Sigmoid colon (tissue), 4 donors: ENCODE measurements around the gene FSTL4.

ENCODE experiments used
- CTCF ChIP-seq, 4 experiments: fragments of 450-650 bp in 3 of 4; fragments of 200-600 bp in 1 of 4; IDR thresholded peaks; one replicate each; pipeline ENCODE4 v1.5.1; 2016 to 2019; ENCODE audit warnings: antibody characterized with exemption in 4 of 4, mild to moderate bottlenecking in 3 of 4, moderate library complexity in 2 of 4
- EP300 ChIP-seq, 4 donors: sonication (generic); formaldehyde crosslinking; IDR thresholded peaks; one replicate each; pipeline ENCODE4 v1.6.1; 2017; ENCODE audit warnings: antibody characterized with exemption in 4 of 4
- POLR2A ChIP-seq, 2 donors: fragments of 450-650 bp; IDR thresholded peaks; one replicate each; pipeline ENCODE4 v1.6.1; 2016; ENCODE audit warnings: antibody characterized with exemption in 2 of 2, mild to moderate bottlenecking in 2 of 2, moderate library complexity in 2 of 2
- POLR2AphosphoS5 ChIP-seq, 4 donors: sonication (generic); formaldehyde crosslinking; IDR thresholded peaks; one replicate each; pipeline ENCODE4 v1.6.1; 2017; ENCODE audit warnings: antibody characterized with exemption in 4 of 4

DNA sequence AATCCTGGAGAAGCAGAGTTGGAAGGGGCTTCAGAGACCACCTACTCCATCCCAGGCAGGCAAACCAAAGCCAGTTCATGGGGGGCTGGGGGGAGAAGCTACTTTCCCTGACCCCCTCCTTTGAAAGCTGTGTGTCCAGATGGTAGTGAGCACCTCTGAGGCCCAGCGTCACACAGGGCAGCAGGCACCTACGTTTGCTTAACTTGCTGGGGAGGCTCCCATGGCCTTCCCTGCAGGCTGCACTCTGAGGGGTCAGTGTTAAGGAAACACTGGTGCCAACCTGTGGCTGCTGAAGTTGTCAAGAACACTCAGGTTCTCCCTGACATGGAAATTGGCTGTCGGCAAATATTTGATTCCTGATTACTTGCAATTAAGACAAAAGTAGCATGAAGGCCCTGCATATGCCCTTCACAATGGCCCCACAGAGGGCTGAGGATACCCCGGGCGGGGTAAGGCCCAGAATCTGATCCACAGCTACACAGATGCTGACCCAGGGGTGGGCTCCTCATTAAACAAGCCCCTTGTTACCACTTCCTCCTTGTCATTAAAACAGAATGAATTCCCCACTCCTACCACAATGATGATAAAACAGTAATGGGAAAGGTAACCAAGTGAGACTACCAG is 208.5 kb downstream of the FSTL4 start:
- TF ChIP-seq CTCF (IDR thresholded peaks at IDR 0.05) (no peak), POLR2A (IDR thresholded peaks at IDR 0.05) (no peak), POLR2AphosphoS5 (IDR thresholded peaks at IDR 0.05) (no peak), EP300 (IDR thresholded peaks at IDR 0.05) (no peak)
